Subcutaneous adipose tissue (tissue), 4 donors: ENCODE results near the gene TEDDM1. TPM values are rescaled to one million over a fixed set of nuclear protein-coding genes. Genes with fewer than 3 reads are reported as not detected.

Source experiments
- total RNA-seq, 4 donors: library from RNA; depleted of rRNA; stranded (reverse); fragments of >200 nt; gene quantifications; one replicate each; pipeline ENCODE4 v1.1.0, GENCODE V29; 2016

TEDDM1 gene
- total RNA-seq, 4 donors from 2014 or later, result not detected

Other genes with a start within 250 kb of the TEDDM1 start
- over 10,000 TPM in 2 of 4 donors, 1,000 to 10,000 TPM in 2; 4,240 to 15,719 (median 9,499) TPM for gene GLUL, start 8.9 kb downstream of the TEDDM1 start, total RNA-seq
- 1 to 10 TPM in 1 of 4 donors, not detected in 3; 3.6 TPM for gene RGSL1, start 49.5 kb upstream of the TEDDM1 start, total RNA-seq
- gene RNASEL, start 188.6 kb upstream of the TEDDM1 start, total RNA-seq, result 10 to 100 TPM in 2 of 4 donors, 1 to 10 TPM in 2; 6.4 to 14.6 (median 10.2) TPM
- under 1 TPM; 0.49 to 0.88 (median 0.80) TPM for gene RGS16, start 203.7 kb upstream of the TEDDM1 start, total RNA-seq